Measurements from ENCODE around the gene NLK. TPM values are rescaled to one million over a fixed set of nuclear protein-coding genes. Genes with fewer than 3 reads are reported as not detected.

Gene NLK
- total RNA-seq, 4 donors from 2014 or later, result 7.7 to 20.8 (median 11.5) TPM

DNA sequence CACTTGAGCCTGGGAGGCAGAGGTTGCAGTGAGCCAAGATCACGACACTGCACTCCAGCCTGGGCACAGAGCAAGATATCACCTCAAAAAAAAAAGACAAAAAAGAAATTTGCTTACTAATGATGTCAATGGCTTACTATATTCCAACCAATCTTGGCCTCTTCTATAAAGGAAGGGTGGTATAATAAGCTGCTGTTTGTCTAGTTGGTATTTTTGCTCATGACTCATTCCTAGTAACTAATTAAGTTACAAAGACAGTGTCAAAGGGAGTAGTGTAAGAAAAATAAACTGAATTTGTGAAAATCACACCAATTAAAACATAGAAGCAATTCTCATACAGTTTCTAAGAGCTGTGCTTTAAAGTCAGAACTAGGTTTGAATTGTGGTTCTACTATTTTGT is 82.5 kb downstream of the NLK start:
- no peak overlapping the region for H3K27ac ChIP-seq
- H3K9me3 ChIP-seq, result no peaks in the 10 kb centered on the region
- no peak for DNase-seq (ENCODE audit: low spot score in 2 of 2)
- H3K4me1 ChIP-seq, result no peaks in the 10 kb centered on the region
- TF ChIP-seq POLR2A (IDR thresholded peaks at IDR 0.05), result no peak
- TF ChIP-seq EP300 (IDR thresholded peaks at IDR 0.05), result no peak
- no peak for TF ChIP-seq POLR2AphosphoS5 (IDR thresholded peaks at IDR 0.05)
- TF ChIP-seq CTCF (IDR thresholded peaks at IDR 0.05), result no peak
- H3K36me3 ChIP-seq, result peaks cover 6% of the 10 kb centered on the region
- H3K27me3 ChIP-seq, result no peaks in the 10 kb centered on the region
- H3K4me3 ChIP-seq, result no peak overlapping the region
- WGBS, result 92% methylated on average over 1 of the region's 1 CpG

DNA sequence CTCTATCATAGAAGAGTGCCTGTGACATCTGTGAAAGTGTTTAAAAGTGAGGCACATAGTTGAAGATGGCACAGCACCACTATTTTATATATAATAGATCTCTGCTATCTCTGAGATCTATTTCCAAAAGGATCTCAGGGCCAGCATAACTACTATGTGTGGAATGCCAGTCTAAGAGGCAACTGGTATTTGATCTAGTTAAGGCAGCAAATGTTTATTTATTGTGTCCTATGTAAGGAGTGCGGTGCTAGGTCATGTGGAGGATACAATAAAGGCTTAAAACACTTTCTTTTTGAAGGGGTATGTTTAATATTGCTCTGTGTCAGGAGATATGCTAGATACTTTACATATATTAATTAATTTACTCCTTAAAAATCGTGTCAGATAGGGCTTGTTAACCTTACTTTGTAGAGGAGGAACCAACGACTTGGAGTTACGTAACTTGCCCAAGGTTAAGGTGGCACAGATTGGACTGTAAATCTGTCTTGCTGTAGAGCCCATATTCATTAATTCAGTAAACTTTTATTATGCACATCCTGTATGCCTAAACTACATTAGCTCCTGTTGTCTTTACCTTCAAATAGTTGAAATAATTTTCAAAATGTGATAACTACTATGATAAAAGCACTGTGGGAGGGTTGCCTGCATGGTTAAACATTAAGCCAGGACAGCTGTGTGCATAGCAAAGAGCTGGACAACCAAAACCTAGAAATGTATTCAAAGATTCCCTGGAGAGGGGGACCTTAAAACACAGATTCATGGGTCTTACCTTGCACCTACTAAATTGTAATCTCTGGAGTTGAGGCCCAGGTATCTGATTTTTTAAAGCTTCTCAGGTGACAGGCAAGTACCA is 83.3 kb downstream of the NLK start:
- no peaks in the 10 kb centered on the region for H3K9me3 ChIP-seq
- H3K4me3 ChIP-seq, result no peak overlapping the region
- no peak for DNase-seq (ENCODE audit: low spot score in 2 of 2)
- H3K36me3 ChIP-seq, result peaks cover 6% of the 10 kb centered on the region
- H3K27ac ChIP-seq, result no peak overlapping the region
- no peaks in the 10 kb centered on the region for H3K27me3 ChIP-seq
- WGBS, result 80% methylated on average over 4 of the region's 4 CpGs
- H3K4me1 ChIP-seq, result no peaks in the 10 kb centered on the region
- TF ChIP-seq POLR2AphosphoS5 (IDR thresholded peaks at IDR 0.05) (no peak), EP300 (IDR thresholded peaks at IDR 0.05) (no peak), POLR2A (IDR thresholded peaks at IDR 0.05) (no peak), CTCF (IDR thresholded peaks at IDR 0.05) (no peak)

DNA sequence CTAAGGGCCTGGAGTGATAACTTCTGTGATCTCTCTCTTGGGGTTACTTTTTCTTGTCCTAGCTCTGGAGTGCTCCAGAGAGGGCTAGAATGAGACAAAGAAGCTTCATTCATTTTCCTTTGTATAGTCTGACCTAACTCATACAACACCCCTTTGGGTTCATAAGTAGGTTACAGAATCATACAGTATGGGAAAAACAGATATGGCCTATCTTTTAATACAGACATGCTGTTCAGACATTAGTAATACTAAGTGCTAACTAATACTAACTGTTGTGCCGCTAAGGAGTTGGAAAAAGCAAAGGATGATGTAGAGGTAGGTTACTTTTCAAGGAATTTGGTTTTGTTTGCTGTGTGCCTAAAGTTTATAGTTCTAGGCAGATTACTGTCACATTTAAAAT is 84.7 kb downstream of the NLK start:
- Histone ChIP-seq H3K27me3 (no peaks in the 10 kb centered on the region), H3K4me3 (no peak overlapping the region)

GRCh38 chr17:28128779-28129178 is 86.3 kb downstream of the NLK start:
- Histone ChIP-seq H3K27me3 (no peaks in the 10 kb centered on the region), H3K9me3 (no peaks in the 10 kb centered on the region), H3K27ac (no peak overlapping the region), H3K4me3 (no peak overlapping the region), H3K4me1 (no peaks in the 10 kb centered on the region), H3K36me3 (peaks cover 14% of the 10 kb centered on the region)
- WGBS, result 80% methylated on average over 1 of the region's 1 CpG
- no peak for TF ChIP-seq POLR2AphosphoS5 (IDR thresholded peaks at IDR 0.05)
- no peak for TF ChIP-seq EP300 (IDR thresholded peaks at IDR 0.05)
- no peak for TF ChIP-seq CTCF (IDR thresholded peaks at IDR 0.05)
- TF ChIP-seq POLR2A (IDR thresholded peaks at IDR 0.05), result no peak
- DNase-seq (ENCODE audit: low spot score in 2 of 2), result no peak

More for the DNA sequence above, 84.7 kb downstream of the NLK start:
- TF ChIP-seq CTCF (IDR thresholded peaks at IDR 0.05), result no peak
- DNase-seq (ENCODE audit: low spot score in 2 of 2), result no peak
- WGBS, result 100% methylated on average over 1 of the region's 1 CpG
- H3K27ac ChIP-seq, result no peak overlapping the region
- H3K4me1 ChIP-seq, result no peaks in the 10 kb centered on the region
- peaks cover 6% of the 10 kb centered on the region for H3K36me3 ChIP-seq
- H3K9me3 ChIP-seq, result no peaks in the 10 kb centered on the region

GRCh38 chr17:28130472-28130871 is 88.0 kb downstream of the NLK start:
- H3K9me3 ChIP-seq, result no peaks in the 10 kb centered on the region
- TF ChIP-seq POLR2AphosphoS5 (IDR thresholded peaks at IDR 0.05) (no peak), CTCF (IDR thresholded peaks at IDR 0.05) (no peak), POLR2A (IDR thresholded peaks at IDR 0.05) (no peak), EP300 (IDR thresholded peaks at IDR 0.05) (no peak)
- H3K27ac ChIP-seq, result no peak overlapping the region
- H3K36me3 ChIP-seq, result peaks cover 10% of the 10 kb centered on the region
- 95% methylated on average over 2 of the region's 2 CpGs for WGBS
- no peaks in the 10 kb centered on the region for H3K4me1 ChIP-seq
- DNase-seq (ENCODE audit: low spot score in 2 of 2), result no peak
- no peaks in the 10 kb centered on the region for H3K27me3 ChIP-seq
- H3K4me3 ChIP-seq, result no peak overlapping the region

Measured in suprapubic skin (tissue), 4 donors.